Esophagus (tissue), 2 donors: ENCODE measurements around the gene GTF3C5. TPM values are rescaled to one million over a fixed set of nuclear protein-coding genes. Genes with fewer than 3 reads are reported as not detected.

Source experiments
- H3K27ac ChIP-seq, 2 donors: one replicate each; pipeline ENCODE4 v1.5.1; 2013; ENCODE audit warnings: low read depth in 2 of 2, mild to moderate bottlenecking in 2 of 2, inconsistent platforms in 1 of 2, low read length in 1 of 2, moderate library complexity in 1 of 2
- H3K27me3 ChIP-seq, 2 donors: one replicate each; pipeline ENCODE4 v1.6.1; 2013; ENCODE audit warnings: low read length in 2 of 2, control low read depth in 1 of 2, mild to moderate bottlenecking in 1 of 2; ENCODE audit not compliant: insufficient read depth in 2 of 2, control insufficient read depth in 1 of 2
- H3K36me3 ChIP-seq, 2 donors: one replicate each; pipeline ENCODE4 v1.6.1; 2013; ENCODE audit warnings: low read length in 1 of 2; ENCODE audit not compliant: control insufficient read depth in 2 of 2, insufficient read depth in 2 of 2
- H3K4me1 ChIP-seq, 2 donors: one replicate each; pipeline ENCODE4 v1.6.1; 2013; ENCODE audit warnings: low read length in 1 of 2; ENCODE audit not compliant: control insufficient read depth in 2 of 2, insufficient read depth in 2 of 2
- H3K4me3 ChIP-seq, 2 donors: one replicate each; pipeline ENCODE4 v1.5.1; 2013; ENCODE audit warnings: low read length in 2 of 2, mild to moderate bottlenecking in 2 of 2, low read depth in 1 of 2, moderate library complexity in 1 of 2
- H3K9me3 ChIP-seq, 2 donors: one replicate each; pipeline ENCODE4 v1.6.1; 2013; ENCODE audit warnings: mild to moderate bottlenecking in 2 of 2, low read depth in 1 of 2, low read length in 1 of 2, moderate library complexity in 1 of 2; ENCODE audit not compliant: control insufficient read depth in 2 of 2, insufficient read depth in 1 of 2
- WGBS, 2 donors: extraction: QIAGEN DNeasy Blood & Tissue Kit; methylation state at CpG; one replicate each; pipeline ENCODE4 v1.1.7; 2013; 5-methylcytosine and 5-hydroxymethylcytosine counted together
- polyA plus RNA-seq, 2 donors: library from polyadenylated mRNA; stranded (reverse); fragments of 200-250 nt; gene quantifications; one replicate each; pipeline ENCODE4 v1.2.3, GENCODE V29; 2013
- donor health status: healthy with polysubstance abuse.
- donor health status: Bipolar disorder and iron deficiency.

GTF3C5 gene
- polyA plus RNA-seq, 2 donors: 46.3 to 64.0 TPM

DNA sequence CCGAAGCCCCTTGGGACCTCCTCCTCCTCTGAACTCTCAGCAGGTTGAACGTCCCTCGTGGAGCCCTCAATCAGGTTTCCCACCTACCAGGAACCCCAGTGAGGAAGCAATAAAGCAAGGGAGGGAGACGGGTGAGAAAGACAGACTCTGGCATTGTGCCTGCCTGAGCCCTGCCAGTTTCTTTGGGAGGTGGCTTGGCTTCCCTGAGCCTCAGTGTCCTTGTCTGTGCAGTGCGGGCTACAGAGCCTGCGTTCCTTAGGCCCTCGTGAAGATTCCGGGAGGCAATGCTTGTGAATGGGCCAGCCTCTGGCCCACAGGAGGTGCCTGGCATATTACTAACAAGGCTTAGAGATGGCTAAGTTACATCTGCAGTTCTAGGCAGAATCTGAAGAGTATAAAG, 11.9 kb downstream of the GTF3C5 start:
- Histone ChIP-seq H3K9me3 (no peaks in the 10 kb centered on the region), H3K27me3 (no peaks in the 10 kb centered on the region), H3K4me1 (no peaks in the 10 kb centered on the region), H3K36me3 (peaks cover 11 to 37% of the 10 kb centered on the region in 2 donors), H3K4me3 (no peak overlapping the region), H3K27ac (no peak overlapping the region)
- WGBS, 2 donors: 84 to 87% methylated on average over 8 of the region's 8 CpGs

DNA sequence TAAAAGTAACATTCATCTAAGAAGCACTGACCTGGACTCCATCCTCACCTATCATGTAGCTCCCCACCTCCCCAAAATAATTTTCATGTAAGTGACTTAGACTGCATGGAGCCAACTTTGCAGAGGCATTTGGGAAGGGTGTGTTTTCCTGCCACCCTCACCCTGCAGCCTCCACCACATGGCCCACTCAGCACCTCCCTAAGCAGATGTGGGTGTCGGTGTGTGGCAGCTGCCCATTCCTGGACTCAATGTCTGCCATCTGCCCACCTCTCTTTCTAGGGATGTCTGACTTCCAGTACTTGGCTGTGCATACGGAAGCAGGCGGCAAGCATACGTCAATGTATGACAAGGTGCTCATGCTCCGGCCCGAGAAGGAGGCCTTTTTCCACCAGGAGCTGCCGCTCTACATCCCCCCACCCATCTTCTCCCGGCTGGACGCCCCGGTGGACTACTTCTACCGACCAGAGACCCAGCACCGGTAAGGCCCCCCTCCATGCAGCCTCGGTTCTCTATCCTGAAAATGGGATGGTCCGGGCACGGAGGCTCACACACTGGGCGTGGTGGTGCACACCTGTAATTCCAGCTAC, 12.7 kb downstream of the GTF3C5 start:
- H3K36me3 ChIP-seq: peaks cover 11 to 37% of the 10 kb centered on the region in 2 donors

DNA sequence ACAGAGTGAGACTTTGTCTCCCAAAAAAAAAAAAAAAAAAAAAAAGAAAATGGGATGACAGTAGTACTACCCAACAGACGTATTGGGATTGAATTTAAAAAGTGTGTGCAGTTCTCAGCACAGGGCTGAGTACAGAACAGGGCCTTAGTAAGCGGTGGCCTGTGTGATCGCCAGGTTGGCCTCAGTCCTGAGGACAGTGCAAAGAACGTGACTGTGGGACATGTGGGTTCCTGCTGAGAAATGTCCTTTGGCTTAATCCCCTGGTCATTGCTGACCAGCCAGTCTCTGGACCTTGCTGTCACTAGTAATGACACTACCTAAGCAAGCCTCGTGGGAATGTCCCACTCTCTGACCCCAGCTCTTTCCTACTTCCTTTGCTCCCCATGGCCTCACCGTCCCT, 13.3 kb downstream of the GTF3C5 start:
- H3K9me3 ChIP-seq: no peaks in the 10 kb centered on the region
- no peak overlapping the region for H3K4me3 ChIP-seq
- 91 to 92% methylated on average over 6 of the region's 6 CpGs for WGBS, 2 donors
- peaks cover 11 to 40% of the 10 kb centered on the region in 2 donors for H3K36me3 ChIP-seq
- H3K27me3 ChIP-seq: no peaks in the 10 kb centered on the region
- H3K27ac ChIP-seq: no peak overlapping the region
- no peaks in the 10 kb centered on the region for H3K4me1 ChIP-seq

More for the DNA sequence above, 12.7 kb downstream of the GTF3C5 start:
- Histone ChIP-seq H3K9me3 (no peaks in the 10 kb centered on the region), H3K4me1 (no peaks in the 10 kb centered on the region), H3K4me3 (no peak overlapping the region), H3K27ac (no peak overlapping the region), H3K27me3 (no peaks in the 10 kb centered on the region)
- WGBS, 2 donors: 96 to 97% methylated on average over 16 of the region's 16 CpGs

DNA sequence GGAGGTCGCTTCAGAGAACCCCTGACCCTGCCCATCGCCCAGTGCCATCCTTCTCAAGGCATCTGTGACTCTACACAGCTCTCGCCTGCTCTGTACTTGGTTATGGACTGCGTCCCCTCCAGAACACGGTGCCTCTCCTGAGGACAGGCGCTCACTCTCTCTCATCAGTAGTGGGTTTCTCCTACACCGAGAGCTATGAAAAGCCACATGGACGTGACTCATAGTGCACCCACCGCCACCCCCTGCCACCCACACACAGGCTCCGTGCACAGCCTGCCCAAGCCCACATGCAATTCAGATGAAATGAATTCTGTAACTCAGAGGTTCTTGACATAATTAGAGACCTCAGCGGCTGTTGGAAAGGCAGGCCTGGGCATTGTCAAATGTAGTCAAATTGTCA, 13.9 kb downstream of the GTF3C5 start:
- no peak overlapping the region for H3K27ac ChIP-seq
- no peak overlapping the region for H3K4me3 ChIP-seq
- H3K9me3 ChIP-seq: no peaks in the 10 kb centered on the region
- 87 to 89% methylated on average over 11 of the region's 11 CpGs for WGBS, 2 donors
- H3K4me1 ChIP-seq: no peaks in the 10 kb centered on the region
- H3K27me3 ChIP-seq: no peaks in the 10 kb centered on the region
- H3K36me3 ChIP-seq: peaks cover 11 to 41% of the 10 kb centered on the region in 2 donors

DNA sequence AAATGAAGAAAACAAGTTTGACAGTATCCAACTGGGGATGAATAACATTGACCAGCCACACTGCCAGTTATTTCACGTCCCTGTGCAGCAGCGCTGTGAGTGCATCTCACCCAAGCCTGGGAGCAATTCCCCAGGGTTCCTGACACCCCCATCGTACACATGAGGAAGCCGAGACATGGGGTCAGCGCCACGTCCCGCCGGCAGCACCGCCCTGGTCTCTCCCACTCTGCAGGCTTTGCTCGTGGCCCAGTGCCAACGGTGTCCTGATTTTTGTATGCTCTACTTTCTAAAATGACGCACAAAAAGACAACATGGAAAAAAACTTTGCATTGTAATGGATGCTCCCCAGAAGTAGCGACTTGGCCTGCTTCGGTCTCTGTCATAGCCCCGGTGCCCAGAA, 14.3 kb downstream of the GTF3C5 start:
- no peaks in the 10 kb centered on the region for H3K9me3 ChIP-seq
- 94 to 95% methylated on average over 15 of the region's 15 CpGs for WGBS, 2 donors
- H3K27ac ChIP-seq: no peak overlapping the region
- H3K36me3 ChIP-seq: peaks cover 16 to 41% of the 10 kb centered on the region in 2 donors
- no peaks in the 10 kb centered on the region for H3K4me1 ChIP-seq
- H3K27me3 ChIP-seq: no peaks in the 10 kb centered on the region
- H3K4me3 ChIP-seq: no peak overlapping the region

DNA sequence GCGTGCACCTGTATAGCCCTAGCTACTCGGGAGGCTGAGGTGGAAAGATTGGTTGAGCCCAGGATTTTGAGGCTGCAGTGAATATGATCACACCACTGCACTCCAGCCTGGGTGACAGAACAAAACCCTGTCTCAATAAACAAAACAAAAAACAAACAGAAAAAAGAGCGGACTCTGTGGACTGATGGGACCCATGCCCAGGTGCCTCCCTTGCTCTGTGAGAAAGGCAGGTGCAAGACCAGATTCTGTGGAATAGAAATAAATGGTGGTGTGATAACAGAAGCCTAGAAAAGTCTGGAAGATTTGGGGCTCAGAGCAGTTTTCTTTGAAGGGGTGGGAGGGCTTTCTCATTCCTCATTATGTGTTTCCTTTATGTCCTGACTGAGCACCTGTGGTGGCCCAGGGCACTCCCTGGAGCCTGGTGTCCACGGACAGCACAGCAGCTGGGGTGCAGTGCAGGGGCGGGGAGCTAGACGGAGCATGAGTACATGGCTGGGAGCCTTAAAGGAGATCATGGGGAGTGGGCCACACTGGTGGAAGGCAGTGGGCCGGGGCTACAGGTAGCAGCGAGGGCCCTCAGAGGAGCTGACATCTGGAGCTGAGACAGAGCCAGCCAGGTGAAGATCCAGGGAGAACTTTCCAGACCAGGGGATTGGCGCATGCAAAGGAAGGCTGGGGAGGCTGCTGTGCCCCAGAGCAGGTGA, 15.6 kb downstream of the GTF3C5 start:
- H3K9me3 ChIP-seq: no peaks in the 10 kb centered on the region
- H3K27me3 ChIP-seq: no peaks in the 10 kb centered on the region
- H3K4me1 ChIP-seq: no peaks in the 10 kb centered on the region
- no peak overlapping the region for H3K27ac ChIP-seq
- WGBS, 2 donors: 92 to 95% methylated on average over 9 of the region's 9 CpGs
- H3K36me3 ChIP-seq: peaks cover 16 to 48% of the 10 kb centered on the region in 2 donors
- H3K4me3 ChIP-seq: no peak overlapping the region

DNA sequence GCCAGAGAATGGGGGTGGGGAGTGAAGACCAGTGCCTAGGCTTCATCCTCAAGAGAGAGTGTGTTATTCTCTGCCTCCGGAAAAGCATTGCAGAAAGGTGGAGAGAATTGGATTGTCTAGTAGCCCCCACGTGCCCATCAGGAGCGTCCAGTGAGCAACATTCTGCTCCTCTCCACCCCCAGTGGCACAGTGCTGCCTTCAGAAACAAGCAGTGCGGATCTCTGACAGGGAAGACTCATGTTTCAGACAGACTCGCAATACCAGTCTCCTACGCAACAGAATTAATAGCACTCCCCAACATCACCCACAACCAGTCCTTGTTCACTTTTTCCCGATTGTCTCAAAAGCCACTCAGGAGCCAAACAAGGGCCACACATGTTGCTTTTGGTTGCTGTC, 16.1 kb downstream of the GTF3C5 start:
- Histone ChIP-seq H3K36me3 (peaks cover 16 to 52% of the 10 kb centered on the region in 2 donors), H3K27me3 (no peaks in the 10 kb centered on the region), H3K4me1 (no peaks in the 10 kb centered on the region), H3K27ac (no peak overlapping the region), H3K9me3 (no peaks in the 10 kb centered on the region), H3K4me3 (no peak overlapping the region)
- 84 to 94% methylated on average over 7 of the region's 7 CpGs for WGBS, 2 donors

DNA sequence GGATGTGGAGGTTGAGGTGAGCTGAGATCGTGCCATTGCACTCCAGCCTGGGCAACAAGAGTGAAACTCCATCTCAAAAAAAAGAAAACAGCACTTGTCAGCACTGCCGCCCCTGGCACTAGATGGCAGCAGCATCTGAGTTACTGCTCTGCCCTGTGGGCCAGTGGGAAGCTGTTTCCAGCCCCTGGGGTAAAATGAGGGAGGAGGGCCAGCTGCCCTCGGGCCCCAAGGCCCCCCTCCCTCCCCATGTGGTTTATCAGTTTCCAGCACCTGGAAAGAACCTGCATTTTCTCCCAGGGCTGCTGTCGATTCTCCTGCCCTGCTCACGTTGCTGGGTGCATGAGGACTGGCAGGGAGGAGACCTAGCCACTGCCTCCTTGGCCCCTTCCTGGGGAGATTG, 17.8 kb downstream of the GTF3C5 start:
- H3K4me3 ChIP-seq: no peak overlapping the region

DNA sequence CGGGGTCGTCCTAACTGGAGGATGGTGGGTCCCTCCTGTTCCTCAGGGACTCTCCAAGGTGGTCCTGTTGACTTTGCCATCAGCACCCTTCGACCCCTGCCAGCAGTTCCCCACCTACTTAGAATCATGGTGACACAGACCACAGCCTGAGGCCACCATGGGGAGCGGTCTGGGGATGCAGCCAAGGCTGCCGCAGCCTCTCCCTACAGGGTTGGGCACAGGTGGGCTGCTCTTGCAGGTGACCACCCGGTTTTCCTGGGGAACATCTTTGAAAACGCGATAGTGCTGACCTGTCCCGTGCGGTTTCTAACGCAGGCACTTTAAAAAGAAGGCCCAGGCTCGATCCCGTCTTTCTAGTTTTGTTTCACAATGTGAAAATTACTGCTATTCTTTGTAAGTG, 18.2 kb downstream of the GTF3C5 start:
- peaks cover 10 to 48% of the 10 kb centered on the region in 2 donors for H3K36me3 ChIP-seq
- H3K4me3 ChIP-seq: no peak overlapping the region
- H3K4me1 ChIP-seq: no peaks in the 10 kb centered on the region
- H3K27ac ChIP-seq: no peak overlapping the region
- no peaks in the 10 kb centered on the region for H3K9me3 ChIP-seq
- 79 to 85% methylated on average over 13 of the region's 13 CpGs for WGBS, 2 donors
- H3K27me3 ChIP-seq: no peaks in the 10 kb centered on the region

More for the DNA sequence above, 17.8 kb downstream of the GTF3C5 start:
- H3K36me3 ChIP-seq: peaks cover 10 to 49% of the 10 kb centered on the region in 2 donors
- no peak overlapping the region for H3K27ac ChIP-seq
- 44 to 45% methylated on average over 5 of the region's 5 CpGs for WGBS, 2 donors
- no peaks in the 10 kb centered on the region for H3K4me1 ChIP-seq
- H3K9me3 ChIP-seq: no peaks in the 10 kb centered on the region
- no peaks in the 10 kb centered on the region for H3K27me3 ChIP-seq

DNA sequence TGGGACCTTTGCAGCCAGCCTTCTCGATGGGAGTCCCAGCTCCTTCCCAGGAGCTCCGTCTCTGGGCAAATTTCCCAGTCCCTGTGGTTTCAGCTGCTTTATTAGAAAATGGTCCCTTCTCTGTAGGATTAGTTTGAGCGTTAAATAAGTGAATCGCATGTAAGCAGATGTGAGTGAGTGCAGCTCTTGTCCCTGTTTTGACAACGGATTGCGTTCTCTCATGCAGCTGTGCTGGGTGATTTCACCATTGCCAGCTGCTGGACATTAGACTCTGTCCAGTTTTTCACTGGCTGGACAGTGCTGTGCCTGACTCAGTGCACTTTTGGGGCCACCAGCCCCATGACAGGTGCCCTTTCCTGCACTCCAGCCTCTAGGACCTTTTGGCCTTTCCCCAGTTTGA, 19.3 kb downstream of the GTF3C5 start:
- H3K27me3 ChIP-seq: no peaks in the 10 kb centered on the region
- H3K9me3 ChIP-seq: no peaks in the 10 kb centered on the region
- no peak overlapping the region for H3K4me3 ChIP-seq
- peaks cover 13 to 50% of the 10 kb centered on the region in 2 donors for H3K36me3 ChIP-seq
- H3K4me1 ChIP-seq: no peaks in the 10 kb centered on the region
- WGBS, 2 donors: 60 to 61% methylated on average over 6 of the region's 6 CpGs
- no peak overlapping the region for H3K27ac ChIP-seq
